ENCODE results near the gene TMEM252.

Gene TMEM252

GRCh38 chr9:68497629-68498028 lies 43.1 kb downstream of the TMEM252 start:
- DNase-seq: no peak

- no peak for DNase-seq
These were observed 44.3 kb downstream of the TMEM252 start for GRCh38 chr9:68496356-68496755.

- DNase-seq: no peak
These were observed 45.4 kb downstream of the TMEM252 start for GRCh38 chr9:68495247-68495646.

GRCh38 chr9:68493958-68494577 lies 46.6 kb downstream of the TMEM252 start:
- DNase-seq: no peak

- DNase-seq: no peak
These were observed 47.1 kb downstream of the TMEM252 start for GRCh38 chr9:68493541-68493940.

GRCh38 chr9:68492806-68493205 lies 47.9 kb downstream of the TMEM252 start:
- no peak for DNase-seq

- no peak for DNase-seq
These were observed 51.0 kb downstream of the TMEM252 start for GRCh38 chr9:68489646-68490045.

- DNase-seq: no peak
These were observed 52.6 kb downstream of the TMEM252 start for GRCh38 chr9:68488126-68488525.

All from hippocampal formation (tissue), 2 donors.